ENCODE data around the gene ONECUT3. TPM values are rescaled to one million over a fixed set of nuclear protein-coding genes. Genes with fewer than 3 reads are reported as not detected.

The ONECUT3 gene
- total RNA-seq, 1 experiment from 2014 or later: not detected

GRCh38 chr19:1823020-1823419 is 69.7 kb downstream of the ONECUT3 start:
- POLR2A ChIA-PET (ENCODE audit: low non-redundant PET): no interaction called here
- H3K4me3 ChIP-seq (ENCODE audit: low read depth, low read length, poor library complexity, severe bottlenecking): no peak overlapping the region
- H3K9me3 ChIP-seq (ENCODE audit: low read depth, low read length, poor library complexity, severe bottlenecking): no peaks in the 10 kb centered on the region
- intact Hi-C loops (cut with micrococcal nuclease; ENCODE audit: unreplicated experiment): no loop called here
- BruUV-seq (replicated peaks): no TSS peak
- peaks cover 40% of the 10 kb centered on the region for H3K36me3 ChIP-seq (ENCODE audit: insufficient read depth, low read length, poor library complexity, severe bottlenecking)
- H3K27me3 ChIP-seq (replicated peaks; ENCODE audit: insufficient read depth, low read depth, low read length, poor library complexity): no peaks in the 10 kb centered on the region
- H3K4me1 ChIP-seq (ENCODE audit: insufficient read depth, low read length, poor library complexity, severe bottlenecking): no peaks in the 10 kb centered on the region
- TF ChIP-seq CTCF (conservative IDR thresholded peaks at IDR 0.05; ENCODE audit: low read depth, low read length) (no peak), EZH2 (IDR thresholded peaks at IDR 0.05; ENCODE audit: borderline replicate concordance, low read depth, low read length, poor library complexity, severe bottlenecking) (no peak)
- no peak for DNase-seq (ENCODE audit: low spot score)
- CTCF ChIA-PET: interaction anchor here (1.0 kb wide), 1 partner anchor 277 kb away, joined by 3 read pairs; no protein-coding TSS in a partner anchor
- H3K27ac ChIP-seq (ENCODE audit: low read depth, low read length, poor library complexity, severe bottlenecking): no peak overlapping the region

GRCh38 chr19:1823539-1824251 is 70.4 kb downstream of the ONECUT3 start:
- CTCF ChIA-PET: no interaction called here
- no TSS peak for BruUV-seq (replicated peaks)
- intact Hi-C loops (cut with micrococcal nuclease; ENCODE audit: unreplicated experiment): no loop called here
- Histone ChIP-seq H3K9me3 (ENCODE audit: low read depth, low read length, poor library complexity, severe bottlenecking) (no peaks in the 10 kb centered on the region), H3K4me1 (ENCODE audit: insufficient read depth, low read length, poor library complexity, severe bottlenecking) (no peaks in the 10 kb centered on the region), H3K4me3 (ENCODE audit: low read depth, low read length, poor library complexity, severe bottlenecking) (no peak overlapping the region), H3K36me3 (ENCODE audit: insufficient read depth, low read length, poor library complexity, severe bottlenecking) (peaks cover 34% of the 10 kb centered on the region), H3K27me3 (replicated peaks; ENCODE audit: insufficient read depth, low read depth, low read length, poor library complexity) (no peaks in the 10 kb centered on the region), H3K27ac (ENCODE audit: low read depth, low read length, poor library complexity, severe bottlenecking) (no peak overlapping the region)
- no peak for DNase-seq (ENCODE audit: low spot score)
- TF ChIP-seq CTCF (conservative IDR thresholded peaks at IDR 0.05; ENCODE audit: low read depth, low read length) (no peak), EZH2 (IDR thresholded peaks at IDR 0.05; ENCODE audit: borderline replicate concordance, low read depth, low read length, poor library complexity, severe bottlenecking) (no peak)
- POLR2A ChIA-PET (ENCODE audit: low non-redundant PET): no interaction called here

GRCh38 chr19:1824252-1824622 is 70.9 kb downstream of the ONECUT3 start:
- H3K27ac ChIP-seq (ENCODE audit: low read depth, low read length, poor library complexity, severe bottlenecking): no peak overlapping the region
- ChIA-PET POLR2A (ENCODE audit: low non-redundant PET) (no interaction called here), CTCF (interaction anchor here (0.6 kb wide), 1 partner anchor 20 kb away, joined by 4 read pairs; no protein-coding TSS in a partner anchor)
- H3K36me3 ChIP-seq (ENCODE audit: insufficient read depth, low read length, poor library complexity, severe bottlenecking): peaks cover 30% of the 10 kb centered on the region
- H3K27me3 ChIP-seq (replicated peaks; ENCODE audit: insufficient read depth, low read depth, low read length, poor library complexity): no peaks in the 10 kb centered on the region
- DNase-seq (ENCODE audit: low spot score): no peak
- no peak overlapping the region for H3K4me3 ChIP-seq (ENCODE audit: low read depth, low read length, poor library complexity, severe bottlenecking)
- TF ChIP-seq EZH2 (IDR thresholded peaks at IDR 0.05; ENCODE audit: borderline replicate concordance, low read depth, low read length, poor library complexity, severe bottlenecking) (no peak), CTCF (conservative IDR thresholded peaks at IDR 0.05; ENCODE audit: low read depth, low read length) (no peak)
- no peaks in the 10 kb centered on the region for H3K4me1 ChIP-seq (ENCODE audit: insufficient read depth, low read length, poor library complexity, severe bottlenecking)
- BruUV-seq (replicated peaks): no TSS peak
- intact Hi-C loops (cut with micrococcal nuclease; ENCODE audit: unreplicated experiment): no loop called here
- H3K9me3 ChIP-seq (ENCODE audit: low read depth, low read length, poor library complexity, severe bottlenecking): no peaks in the 10 kb centered on the region
